Upper lobe of right lung (tissue), 1 donor: ENCODE data around the gene LHX3. TPM values are rescaled to one million over a fixed set of nuclear protein-coding genes. Genes with fewer than 3 reads are reported as not detected.

Experiments
- ATAC-seq: fragments of 200-7000 bp; cut with Tn5 transposase; one replicate; pipeline ENCODE4 v1.9.1; 2020; ENCODE audit warnings: mild to moderate bottlenecking, moderate library complexity
- DNase-seq: peaks from one replicate; pipeline ENCODE4 v3.0.0-alpha.2; 2020
- H3K27ac ChIP-seq: fragments of 200-600 bp; one replicate; pipeline ENCODE4 v1.8.0; 2022
- H3K27me3 ChIP-seq: fragments of 200-600 bp; one replicate; pipeline ENCODE4 v1.8.0; 2022; ENCODE audit warnings: mild to moderate bottlenecking
- H3K36me3 ChIP-seq: fragments of 200-600 bp; one replicate; pipeline ENCODE4 v1.8.0; 2022
- H3K4me1 ChIP-seq: fragments of 200-600 bp; one replicate; pipeline ENCODE4 v1.8.0; 2022
- H3K4me3 ChIP-seq: fragments of 200-600 bp; one replicate; pipeline ENCODE4 v1.8.0; 2022; ENCODE audit warnings: mild to moderate bottlenecking
- H3K9me3 ChIP-seq: fragments of 200-600 bp; one replicate; pipeline ENCODE4 v1.8.0; 2022
- intact Hi-C: fragments of 100-400 bp; cut with DNase I; formaldehyde crosslinking; loops from one replicate; pipeline ENCODE4 v1.11.0; 2022
- total RNA-seq: library from RNA; stranded (reverse); fragmentation: NEBNext Ultra II Directional; extraction: Animal tissue kit (Norgen Biotek cat#: 25700); gene quantifications from one replicate; pipeline ENCODE4 v1.2.1, GENCODE V29; 2021
- TF ChIP-seq, protein P1 (sequence below): fragments of 200-600 bp; IDR thresholded peaks from one replicate; pipeline ENCODE4 v1.8.0; 2022; ENCODE audit warnings: antibody characterized with exemption
- donor health status: DM: no; HTN: yes; CAD: no; lungs with severe emphysema.

LHX3 gene
- total RNA-seq, 1 donor from 2014 or later: not detected

GRCh38 chr9:136190237-136190601 lies 14.7 kb downstream of the LHX3 start:
- Histone ChIP-seq H3K36me3 (no peaks in the 10 kb centered on the region), H3K4me3 (no peak overlapping the region), H3K27me3 (peaks cover 84% of the 10 kb centered on the region), H3K27ac (no peak overlapping the region), H3K4me1 (no peaks in the 10 kb centered on the region), H3K9me3 (no peaks in the 10 kb centered on the region)
- TF ChIP-seq, protein P1, sequence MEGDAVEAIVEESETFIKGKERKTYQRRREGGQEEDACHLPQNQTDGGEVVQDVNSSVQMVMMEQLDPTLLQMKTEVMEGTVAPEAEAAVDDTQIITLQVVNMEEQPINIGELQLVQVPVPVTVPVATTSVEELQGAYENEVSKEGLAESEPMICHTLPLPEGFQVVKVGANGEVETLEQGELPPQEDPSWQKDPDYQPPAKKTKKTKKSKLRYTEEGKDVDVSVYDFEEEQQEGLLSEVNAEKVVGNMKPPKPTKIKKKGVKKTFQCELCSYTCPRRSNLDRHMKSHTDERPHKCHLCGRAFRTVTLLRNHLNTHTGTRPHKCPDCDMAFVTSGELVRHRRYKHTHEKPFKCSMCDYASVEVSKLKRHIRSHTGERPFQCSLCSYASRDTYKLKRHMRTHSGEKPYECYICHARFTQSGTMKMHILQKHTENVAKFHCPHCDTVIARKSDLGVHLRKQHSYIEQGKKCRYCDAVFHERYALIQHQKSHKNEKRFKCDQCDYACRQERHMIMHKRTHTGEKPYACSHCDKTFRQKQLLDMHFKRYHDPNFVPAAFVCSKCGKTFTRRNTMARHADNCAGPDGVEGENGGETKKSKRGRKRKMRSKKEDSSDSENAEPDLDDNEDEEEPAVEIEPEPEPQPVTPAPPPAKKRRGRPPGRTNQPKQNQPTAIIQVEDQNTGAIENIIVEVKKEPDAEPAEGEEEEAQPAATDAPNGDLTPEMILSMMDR: no peak
- ATAC-seq (no peak), DNase-seq (no peak)
- intact Hi-C loops: no loop called here

- Histone ChIP-seq H3K4me1 (no peaks in the 10 kb centered on the region), H3K36me3 (no peaks in the 10 kb centered on the region), H3K27me3 (peaks cover 83% of the 10 kb centered on the region), H3K9me3 (no peaks in the 10 kb centered on the region), H3K4me3 (no peak overlapping the region), H3K27ac (no peak overlapping the region)
- TF ChIP-seq, protein P1: no peak
- DNase-seq (no peak), ATAC-seq (no peak)
- intact Hi-C loops: no loop called here
These were observed 15.3 kb downstream of the LHX3 start for GRCh38 chr9:136189394-136190236.

- ATAC-seq (no peak), DNase-seq (no peak)
- Histone ChIP-seq H3K36me3 (no peaks in the 10 kb centered on the region), H3K9me3 (no peaks in the 10 kb centered on the region), H3K27me3 (peaks cover 81% of the 10 kb centered on the region), H3K4me3 (no peak overlapping the region), H3K4me1 (no peaks in the 10 kb centered on the region), H3K27ac (no peak overlapping the region)
- TF ChIP-seq, protein P1: no peak
- intact Hi-C loops: no loop called here
These were observed 17.0 kb downstream of the LHX3 start for GRCh38 chr9:136187683-136188586.

DNA sequence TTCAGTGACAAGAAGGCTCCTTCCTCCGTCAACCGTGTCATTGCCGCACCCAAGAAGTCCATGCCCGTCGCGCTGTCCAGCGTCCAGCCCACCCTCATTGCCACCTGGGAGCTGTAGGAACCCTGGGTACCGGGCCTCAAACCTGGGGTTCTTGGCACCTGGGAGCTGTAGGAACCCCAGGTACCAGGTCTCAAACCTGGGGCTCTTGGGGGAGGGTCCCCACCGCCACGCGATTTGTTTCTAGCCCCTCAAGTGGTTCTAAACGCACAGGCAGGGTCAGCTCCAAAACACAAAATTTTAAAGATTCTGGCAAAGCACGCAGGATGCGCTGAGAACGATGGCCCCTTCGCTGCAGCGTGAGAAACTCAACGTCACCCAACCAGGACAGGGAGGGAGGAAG lies 17.7 kb downstream of the LHX3 start:
- no peak overlapping the region for H3K27ac ChIP-seq
- no peak for ATAC-seq
- no peaks in the 10 kb centered on the region for H3K4me1 ChIP-seq
- no peak for DNase-seq
- TF ChIP-seq, protein P1: no peak
- no peaks in the 10 kb centered on the region for H3K9me3 ChIP-seq
- H3K36me3 ChIP-seq: no peaks in the 10 kb centered on the region
- H3K27me3 ChIP-seq: peaks cover 74% of the 10 kb centered on the region
- no peak overlapping the region for H3K4me3 ChIP-seq
- intact Hi-C loops: no loop called here

DNA sequence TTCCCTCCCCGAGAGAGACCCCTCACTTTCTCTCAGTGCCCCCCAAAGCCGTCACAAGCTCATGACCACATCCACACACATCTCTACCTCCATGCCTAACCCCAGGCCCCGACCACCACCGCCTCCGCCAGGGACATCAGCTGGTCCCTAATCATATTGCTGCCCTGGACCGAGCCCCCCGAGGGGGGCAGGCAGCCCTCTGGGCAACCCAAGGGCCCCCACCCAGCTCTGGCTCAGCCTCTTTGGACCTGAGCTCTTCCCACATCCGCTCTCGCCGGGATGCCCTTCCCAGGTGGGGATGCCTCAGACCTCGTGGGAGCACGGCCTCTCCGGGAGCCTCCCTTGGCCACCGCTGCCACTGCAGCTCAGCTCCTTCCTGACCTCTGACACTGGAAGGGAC lies 18.5 kb downstream of the LHX3 start:
- intact Hi-C loops: no loop called here
- no peaks in the 10 kb centered on the region for H3K36me3 ChIP-seq
- no peak overlapping the region for H3K4me3 ChIP-seq
- ATAC-seq (no peak), DNase-seq (no peak)
- TF ChIP-seq, protein P1: no peak
- H3K27me3 ChIP-seq: peaks cover 66% of the 10 kb centered on the region
- H3K27ac ChIP-seq: no peak overlapping the region
- H3K4me1 ChIP-seq: no peaks in the 10 kb centered on the region
- no peaks in the 10 kb centered on the region for H3K9me3 ChIP-seq
